Prostate gland (tissue), 2 donors: ENCODE results near the gene OPN1MW. TPM values are rescaled to one million over a fixed set of nuclear protein-coding genes. Genes with fewer than 3 reads are reported as not detected.
"Not testable (repeated sequence)": the region's sequence is repeated elsewhere in the genome, so short reads cannot be mapped to it uniquely, and the experiment has no call there.

Experiments used
- DNase-seq: peaks from one replicate; pipeline ENCODE4 v3.0.0-alpha.2; 2019; ENCODE audit warnings: low spot score
- H3K27ac ChIP-seq, 2 donors: fragments of 200-600 bp; sonication (generic); 2 replicates each; pipeline ENCODE4 v1.5.1; 2017 to 2019
- H3K27me3 ChIP-seq: fragments of 200-600 bp; sonication (generic); replicated peaks from 2 replicates; pipeline ENCODE4 v1.5.1; 2019; ENCODE audit not compliant: insufficient read depth
- H3K36me3 ChIP-seq, 2 donors: fragments of 200-600 bp; sonication (generic); 1 replicate in 1 of 2; 2 replicates in 1 of 2; pipeline versions ENCODE4 v1.5.1 to v1.8.1; 2017 to 2019
- H3K4me1 ChIP-seq: fragments of 200-600 bp; sonication (generic); replicated peaks from 2 replicates; pipeline ENCODE4 v1.5.1; 2019
- H3K4me3 ChIP-seq, 2 donors: fragments of 200-600 bp; sonication (generic); 2 replicates each; pipeline ENCODE4 v1.5.1; 2017 to 2019
- H3K9me3 ChIP-seq: fragments of 200-600 bp; sonication (generic); 2 replicates; pipeline ENCODE4 v1.5.1; 2017
- POLR2A ChIP-seq: fragments of 450-650 bp; IDR thresholded peaks from one replicate; pipeline ENCODE4 v1.6.1; 2016; ENCODE audit warnings: antibody characterized with exemption, mild to moderate bottlenecking
- POLR2AphosphoS5 ChIP-seq: sonication (generic); formaldehyde crosslinking; IDR thresholded peaks from one replicate; pipeline ENCODE4 v1.6.1; 2017; ENCODE audit warnings: antibody characterized with exemption
- WGBS: methylation state at CpG from one replicate; pipeline ENCODE4 v1.1.5; 2018; 5-methylcytosine and 5-hydroxymethylcytosine counted together
- intact Hi-C: fragments of 100-400 bp; cut with DNase I; formaldehyde crosslinking; loops from one replicate; pipeline ENCODE4 v1.14.2; 2022
- total RNA-seq, 2 donors: library from RNA; depleted of rRNA; stranded (reverse); fragments of >200 nt; gene quantifications; one replicate each; pipeline ENCODE4 v1.1.0, GENCODE V29; 2016
- TF ChIP-seq, protein P1 (sequence below), 4 experiments: fragments of 200-600 bp in 2 of 4; fragments of 450-650 bp in 2 of 4; sonication (generic) in 2 of 4; IDR thresholded peaks; 1 replicate in 3 of 4; 2 replicates in 1 of 4; pipeline ENCODE4 v1.5.1; 2016 to 2019; ENCODE audit warnings: antibody characterized with exemption in 4 of 4, mild to moderate bottlenecking in 2 of 4, moderate library complexity in 2 of 4

OPN1MW gene
- total RNA-seq, 2 donors from 2014 or later: not detected

DNA sequence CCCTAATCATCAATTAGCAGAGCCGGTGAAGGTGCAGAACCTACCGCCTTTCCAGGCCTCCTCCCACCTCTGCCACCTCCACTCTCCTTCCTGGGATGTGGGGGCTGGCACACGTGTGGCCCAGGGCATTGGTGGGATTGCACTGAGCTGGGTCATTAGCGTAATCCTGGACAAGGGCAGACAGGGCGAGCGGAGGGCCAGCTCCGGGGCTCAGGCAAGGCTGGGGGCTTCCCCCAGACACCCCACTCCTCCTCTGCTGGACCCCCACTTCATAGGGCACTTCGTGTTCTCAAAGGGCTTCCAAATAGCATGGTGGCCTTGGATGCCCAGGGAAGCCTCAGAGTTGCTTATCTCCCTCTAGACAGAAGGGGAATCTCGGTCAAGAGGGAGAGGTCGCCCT lies 41.7 kb upstream of the OPN1MW start:
- H3K36me3 ChIP-seq: no peaks in the 10 kb centered on the region
- H3K27ac ChIP-seq: no peak overlapping the region
- no peak overlapping the region for H3K4me3 ChIP-seq
- no peaks in the 10 kb centered on the region for H3K27me3 ChIP-seq
- H3K4me1 ChIP-seq: no peaks in the 10 kb centered on the region
- TF ChIP-seq POLR2AphosphoS5 (no peak), POLR2A (no peak)
- TF ChIP-seq, protein P1, sequence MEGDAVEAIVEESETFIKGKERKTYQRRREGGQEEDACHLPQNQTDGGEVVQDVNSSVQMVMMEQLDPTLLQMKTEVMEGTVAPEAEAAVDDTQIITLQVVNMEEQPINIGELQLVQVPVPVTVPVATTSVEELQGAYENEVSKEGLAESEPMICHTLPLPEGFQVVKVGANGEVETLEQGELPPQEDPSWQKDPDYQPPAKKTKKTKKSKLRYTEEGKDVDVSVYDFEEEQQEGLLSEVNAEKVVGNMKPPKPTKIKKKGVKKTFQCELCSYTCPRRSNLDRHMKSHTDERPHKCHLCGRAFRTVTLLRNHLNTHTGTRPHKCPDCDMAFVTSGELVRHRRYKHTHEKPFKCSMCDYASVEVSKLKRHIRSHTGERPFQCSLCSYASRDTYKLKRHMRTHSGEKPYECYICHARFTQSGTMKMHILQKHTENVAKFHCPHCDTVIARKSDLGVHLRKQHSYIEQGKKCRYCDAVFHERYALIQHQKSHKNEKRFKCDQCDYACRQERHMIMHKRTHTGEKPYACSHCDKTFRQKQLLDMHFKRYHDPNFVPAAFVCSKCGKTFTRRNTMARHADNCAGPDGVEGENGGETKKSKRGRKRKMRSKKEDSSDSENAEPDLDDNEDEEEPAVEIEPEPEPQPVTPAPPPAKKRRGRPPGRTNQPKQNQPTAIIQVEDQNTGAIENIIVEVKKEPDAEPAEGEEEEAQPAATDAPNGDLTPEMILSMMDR (IDR thresholded peaks at IDR 0.05): no peak
- 87% methylated on average over 8 of the region's 10 CpGs for WGBS
- no peak for DNase-seq
- intact Hi-C loops: no loop called here
- no peaks in the 10 kb centered on the region for H3K9me3 ChIP-seq

GRCh38 chrX:154142386-154142785 lies 40.0 kb upstream of the OPN1MW start:
- Histone ChIP-seq H3K4me3 (no peak overlapping the region), H3K27ac (peak overlapping the region in 1 of 2 donors; percentile 51), H3K36me3 (no peaks in the 10 kb centered on the region), H3K4me1 (no peaks in the 10 kb centered on the region), H3K9me3 (no peaks in the 10 kb centered on the region), H3K27me3 (no peaks in the 10 kb centered on the region)
- 26% methylated on average over 8 of the region's 8 CpGs for WGBS
- TF ChIP-seq POLR2AphosphoS5 (peak; percentile 55), POLR2A (no peak)
- TF ChIP-seq, protein P1 (IDR thresholded peaks at IDR 0.05): no peak
- peak; percentile 19 for DNase-seq
- intact Hi-C loops: no loop called here

DNA sequence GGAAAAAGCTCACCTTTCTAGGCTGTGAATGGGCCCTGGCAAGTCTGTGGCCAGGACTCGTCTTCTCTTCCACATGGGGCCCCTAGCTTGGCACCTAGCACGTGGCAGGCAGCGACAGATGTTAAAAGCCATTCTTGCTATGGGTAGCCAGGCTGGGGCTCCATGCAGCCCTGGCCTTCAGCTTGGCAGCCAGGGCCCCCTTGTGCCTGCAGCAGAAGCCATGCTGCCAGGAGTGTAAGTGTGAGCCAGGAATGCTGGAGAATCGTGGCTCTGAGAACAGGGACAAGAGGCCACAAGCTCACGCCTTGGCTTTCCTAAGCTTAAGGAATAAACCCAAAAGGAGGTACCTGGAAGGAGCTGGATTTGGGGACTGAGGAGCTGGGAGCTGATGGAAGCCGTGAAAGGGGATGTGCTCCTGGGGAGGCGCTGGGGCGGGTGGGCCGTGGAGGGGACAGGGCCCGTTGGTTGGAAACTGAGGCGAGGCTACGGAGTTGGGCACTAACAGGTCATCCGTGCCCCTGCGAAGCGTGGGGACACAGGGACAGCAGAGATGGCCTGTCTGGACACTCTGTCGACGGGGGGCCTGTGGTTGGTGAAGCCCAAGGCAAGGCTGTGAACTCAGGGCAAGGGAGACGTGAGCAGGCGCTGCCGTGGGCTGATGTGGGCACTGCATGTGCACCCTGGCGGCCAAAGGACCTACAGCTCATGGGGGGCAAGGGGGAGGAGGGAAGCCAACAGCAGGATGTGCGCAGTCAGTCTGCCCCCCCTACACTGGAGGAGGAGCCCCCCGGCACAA lies 39.2 kb upstream of the OPN1MW start:
- WGBS: 85% methylated on average over 18 of the region's 23 CpGs
- no peak for DNase-seq

GRCh38 chrX:154144010-154144409 lies 38.4 kb upstream of the OPN1MW start, which contains the start of gene OPN1LW:
Gene OPN1LW, plus strand, starts transcription at chrX:154144243. Its CDS starts 41 bp downstream, at chrX:154144284.
- intact Hi-C loops, H3K4me1 ChIP-seq, H3K36me3 ChIP-seq, H3K27me3 ChIP-seq, H3K4me3 ChIP-seq, DNase-seq, H3K9me3 ChIP-seq: not testable (repeated sequence)
- WGBS: 91% methylated on average over 12 of the region's 15 CpGs
- H3K27ac ChIP-seq: peak within 1 kb of the TSS in 1 of 2 donors; percentile 51

More for the DNA sequence above, 39.2 kb upstream of the OPN1MW start:
- Histone ChIP-seq H3K27ac (peak overlapping the region in 1 of 2 donors; percentile 51), H3K9me3 (no peaks in the 10 kb centered on the region), H3K36me3 (no peaks in the 10 kb centered on the region), H3K4me1 (no peaks in the 10 kb centered on the region), H3K4me3 (no peak overlapping the region), H3K27me3 (no peaks in the 10 kb centered on the region)
- TF ChIP-seq, protein P1 (IDR thresholded peaks at IDR 0.05): no peak
- TF ChIP-seq POLR2AphosphoS5: no peak
- no peak for TF ChIP-seq POLR2A
- intact Hi-C loops: no loop called here

- H3K9me3 ChIP-seq, H3K36me3 ChIP-seq, intact Hi-C loops, H3K27ac ChIP-seq, DNase-seq, H3K27me3 ChIP-seq, H3K4me1 ChIP-seq, H3K4me3 ChIP-seq: not testable (repeated sequence)
- WGBS: 100% methylated on average over 1 of the region's 6 CpGs
These were observed 31.4 kb upstream of the OPN1MW start for GRCh38 chrX:154151030-154151429.

DNA sequence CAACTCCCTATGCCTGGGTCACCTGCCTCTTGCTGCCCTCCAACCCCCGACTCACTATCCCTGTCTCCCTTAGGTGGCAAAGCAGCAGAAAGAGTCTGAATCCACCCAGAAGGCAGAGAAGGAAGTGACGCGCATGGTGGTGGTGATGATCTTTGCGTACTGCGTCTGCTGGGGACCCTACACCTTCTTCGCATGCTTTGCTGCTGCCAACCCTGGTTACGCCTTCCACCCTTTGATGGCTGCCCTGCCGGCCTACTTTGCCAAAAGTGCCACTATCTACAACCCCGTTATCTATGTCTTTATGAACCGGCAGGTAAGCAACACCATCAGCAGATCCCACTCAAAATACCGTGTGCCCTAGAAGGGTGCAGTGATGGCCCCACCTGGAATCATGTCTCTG lies 26.2 kb upstream of the OPN1MW start:
- H3K4me3 ChIP-seq, H3K9me3 ChIP-seq, H3K27ac ChIP-seq, H3K27me3 ChIP-seq, H3K4me1 ChIP-seq, H3K36me3 ChIP-seq, DNase-seq, intact Hi-C loops: not testable (repeated sequence)
- 95% methylated on average over 7 of the region's 11 CpGs for WGBS

DNA sequence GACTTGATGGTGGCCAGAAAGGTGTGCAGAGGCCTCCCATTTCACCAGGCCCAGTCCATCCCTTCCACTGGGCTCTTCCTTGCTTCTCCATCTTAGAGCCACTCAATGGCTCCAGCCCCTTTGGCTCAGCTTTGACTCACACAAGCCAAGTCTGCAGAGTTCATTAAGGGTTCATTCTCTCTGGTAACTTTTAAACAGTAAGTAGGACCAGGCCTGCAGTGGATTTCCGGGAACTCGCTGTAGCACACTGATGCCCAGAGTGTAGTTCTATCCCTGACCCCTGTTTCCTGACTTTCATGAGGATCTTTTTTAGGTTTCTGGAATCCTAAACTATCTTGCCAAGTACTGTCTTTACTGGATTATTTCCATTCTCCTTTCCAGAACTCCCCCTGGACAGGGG lies 25.2 kb upstream of the OPN1MW start:
- H3K9me3 ChIP-seq, H3K4me1 ChIP-seq, intact Hi-C loops, DNase-seq, H3K36me3 ChIP-seq, H3K27me3 ChIP-seq, H3K4me3 ChIP-seq, H3K27ac ChIP-seq: not testable (repeated sequence)
- no CpG with 5 or more reads among the region's 2 CpGs for whole genome bisulfite sequencing

- H3K27ac ChIP-seq, H3K9me3 ChIP-seq, H3K4me1 ChIP-seq, DNase-seq, H3K36me3 ChIP-seq, H3K4me3 ChIP-seq, H3K27me3 ChIP-seq, intact Hi-C loops: not testable (repeated sequence)
- WGBS: no CpG with 5 or more reads among the region's 15 CpGs
These were observed 23.1 kb upstream of the OPN1MW start for GRCh38 chrX:154159345-154159744.

DNA sequence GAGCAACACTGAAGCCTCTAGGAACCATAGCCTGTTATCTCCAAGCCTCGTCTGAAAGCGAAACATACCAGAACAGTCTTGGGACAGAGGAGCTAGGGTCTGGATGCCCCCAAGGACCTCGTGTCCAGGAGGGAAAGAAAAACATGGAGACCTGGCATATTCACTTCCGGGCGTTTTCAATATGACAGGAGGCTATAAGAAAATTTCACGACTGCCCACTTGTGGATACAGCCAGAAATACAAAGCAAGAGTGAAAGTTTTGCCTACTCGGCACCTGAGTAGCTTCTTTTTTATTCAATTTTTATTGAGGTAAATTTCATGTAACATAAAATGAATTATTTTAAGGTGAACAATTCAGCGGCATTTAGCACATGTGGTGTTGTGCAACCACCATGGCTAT lies 17.5 kb upstream of the OPN1MW start:
- H3K27ac ChIP-seq, H3K36me3 ChIP-seq, intact Hi-C loops, H3K27me3 ChIP-seq, DNase-seq, H3K4me1 ChIP-seq, H3K9me3 ChIP-seq, H3K4me3 ChIP-seq: not testable (repeated sequence)
- WGBS: no CpG with 5 or more reads among the region's 8 CpGs
